ENCODE results near the gene SMURF1. TPM values are rescaled to one million over a fixed set of nuclear protein-coding genes. Genes with fewer than 3 reads are reported as not detected.

Gene SMURF1
- total and polyA plus RNA-seq, 2 experiments from 2014 or later = 12.4 to 21.7 TPM

DNA sequence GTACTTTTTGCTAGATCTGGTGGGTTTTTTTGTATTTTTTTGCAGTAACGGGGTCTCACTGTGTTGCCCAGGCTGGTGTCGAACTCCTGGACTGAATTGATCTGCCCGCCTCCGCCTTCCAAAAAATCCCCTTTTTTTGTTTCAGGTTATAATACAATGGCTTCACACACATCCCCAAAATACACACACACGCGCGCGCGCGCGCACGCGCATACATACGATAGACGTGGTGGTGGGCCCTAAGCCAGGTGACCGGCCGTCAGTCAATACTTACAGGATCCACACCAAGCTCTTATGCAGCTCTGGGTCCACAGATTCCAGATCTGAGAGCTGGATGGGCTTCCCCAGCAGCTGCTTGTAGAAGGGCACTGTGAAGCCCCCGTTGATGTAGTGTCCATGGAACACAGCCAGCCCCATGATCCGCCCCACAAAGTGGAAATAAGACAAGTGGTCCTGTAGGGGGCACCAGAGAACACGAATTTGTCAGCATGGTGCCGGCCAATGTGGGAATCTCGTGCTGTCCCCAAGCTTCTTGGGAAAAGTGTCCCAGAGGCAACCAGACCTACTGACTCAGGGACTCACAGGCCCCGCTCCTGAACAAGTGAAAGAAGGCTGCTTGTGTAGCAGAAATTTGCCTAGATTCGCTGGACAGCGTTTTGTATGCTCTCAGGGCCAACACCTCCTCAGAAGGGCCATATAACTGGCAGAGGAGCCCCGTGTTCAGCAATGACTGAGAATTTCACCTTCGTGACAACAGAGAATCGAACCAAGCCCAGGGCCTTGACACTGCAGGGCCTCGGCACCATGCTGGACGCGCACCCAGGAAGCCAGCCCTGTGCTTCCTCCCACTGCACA, 103.6 kb downstream of the SMURF1 start:
- H3K27ac ChIP-seq = peak overlapping the region; percentile 80
- H4K20me1 ChIP-seq (ENCODE audit: insufficient read depth, poor library complexity, severe bottlenecking) = no peaks in the 10 kb centered on the region
- WGBS (ENCODE audit: low lambda C conversion rate, missing lambda C conversion rate) = 80% methylated on average over 31 of the region's 31 CpGs
- peak; percentile 94 for DNase-seq (ENCODE audit: low spot score)
- no peak overlapping the region for H3K4me2 ChIP-seq
- H3K9me2 ChIP-seq (replicated peaks; ENCODE audit: insufficient read depth) = no peaks in the 10 kb centered on the region
- TF ChIP-seq, protein P1, sequence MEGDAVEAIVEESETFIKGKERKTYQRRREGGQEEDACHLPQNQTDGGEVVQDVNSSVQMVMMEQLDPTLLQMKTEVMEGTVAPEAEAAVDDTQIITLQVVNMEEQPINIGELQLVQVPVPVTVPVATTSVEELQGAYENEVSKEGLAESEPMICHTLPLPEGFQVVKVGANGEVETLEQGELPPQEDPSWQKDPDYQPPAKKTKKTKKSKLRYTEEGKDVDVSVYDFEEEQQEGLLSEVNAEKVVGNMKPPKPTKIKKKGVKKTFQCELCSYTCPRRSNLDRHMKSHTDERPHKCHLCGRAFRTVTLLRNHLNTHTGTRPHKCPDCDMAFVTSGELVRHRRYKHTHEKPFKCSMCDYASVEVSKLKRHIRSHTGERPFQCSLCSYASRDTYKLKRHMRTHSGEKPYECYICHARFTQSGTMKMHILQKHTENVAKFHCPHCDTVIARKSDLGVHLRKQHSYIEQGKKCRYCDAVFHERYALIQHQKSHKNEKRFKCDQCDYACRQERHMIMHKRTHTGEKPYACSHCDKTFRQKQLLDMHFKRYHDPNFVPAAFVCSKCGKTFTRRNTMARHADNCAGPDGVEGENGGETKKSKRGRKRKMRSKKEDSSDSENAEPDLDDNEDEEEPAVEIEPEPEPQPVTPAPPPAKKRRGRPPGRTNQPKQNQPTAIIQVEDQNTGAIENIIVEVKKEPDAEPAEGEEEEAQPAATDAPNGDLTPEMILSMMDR (IDR thresholded peaks at IDR 0.05; ENCODE audit: poor library complexity) = peak; percentile 77
- no peak for TF ChIP-seq EZH2 (IDR thresholded peaks at IDR 0.05; ENCODE audit: borderline replicate concordance)
- no peak overlapping the region for H3K4me3 ChIP-seq
- H3K9me3 ChIP-seq (ENCODE audit: low read depth) = no peaks in the 10 kb centered on the region
- peaks cover 2% of the 10 kb centered on the region for H3K79me2 ChIP-seq
- H3K36me3 ChIP-seq (replicated peaks; ENCODE audit: insufficient read depth, low read depth) = no peaks in the 10 kb centered on the region
- peaks cover 3% of the 10 kb centered on the region for H3K4me1 ChIP-seq (ENCODE audit: insufficient read depth)
- H2AFZ ChIP-seq = no peak overlapping the region
- no peaks in the 10 kb centered on the region for H3K27me3 ChIP-seq

DNA sequence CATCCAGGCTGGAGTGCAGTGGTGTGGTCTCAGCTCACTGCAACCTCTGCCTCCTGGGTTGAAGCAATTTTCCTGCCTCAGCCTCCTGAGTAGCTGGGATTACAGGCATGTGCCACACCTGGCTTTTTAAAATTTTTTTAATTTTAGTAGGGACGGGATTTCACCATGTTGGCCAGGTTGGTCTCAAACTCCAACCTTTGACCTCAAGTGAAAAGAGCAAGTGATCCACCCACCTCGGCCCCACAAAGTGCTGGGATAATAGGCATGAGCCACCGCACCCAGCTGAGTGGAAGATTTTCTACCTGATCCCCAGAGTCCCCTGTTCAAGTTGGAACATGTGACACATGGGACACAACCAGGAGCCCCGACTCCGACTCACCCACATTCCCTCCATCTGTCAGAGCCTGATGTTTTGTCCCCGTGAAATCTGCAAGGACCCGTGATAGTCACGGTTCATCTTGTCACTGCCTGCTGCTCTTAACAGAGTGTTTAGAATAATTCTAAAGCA, 104.5 kb downstream of the SMURF1 start:
- no peaks in the 10 kb centered on the region for H3K36me3 ChIP-seq (replicated peaks; ENCODE audit: insufficient read depth, low read depth)
- no peak overlapping the region for H3K4me2 ChIP-seq
- H3K79me2 ChIP-seq = peaks cover 2% of the 10 kb centered on the region
- no peaks in the 10 kb centered on the region for H3K9me2 ChIP-seq (replicated peaks; ENCODE audit: insufficient read depth)
- TF ChIP-seq, protein P1 (IDR thresholded peaks at IDR 0.05; ENCODE audit: poor library complexity) = no peak
- TF ChIP-seq EZH2 (IDR thresholded peaks at IDR 0.05; ENCODE audit: borderline replicate concordance) (no peak), EZH2phosphoT487 (IDR thresholded peaks at IDR 0.05; ENCODE audit: low read depth, severe bottlenecking, unreplicated experiment) (no peak)
- no peaks in the 10 kb centered on the region for H3K9me3 ChIP-seq (ENCODE audit: low read depth)
- 87% methylated on average over 8 of the region's 8 CpGs for WGBS (ENCODE audit: low lambda C conversion rate, missing lambda C conversion rate)
- H2AFZ ChIP-seq = no peak overlapping the region
- H4K20me1 ChIP-seq (ENCODE audit: insufficient read depth, poor library complexity, severe bottlenecking) = no peaks in the 10 kb centered on the region
- H3K27ac ChIP-seq = no peak overlapping the region
- H3K4me1 ChIP-seq (ENCODE audit: insufficient read depth) = peaks cover 3% of the 10 kb centered on the region
- no peaks in the 10 kb centered on the region for H3K27me3 ChIP-seq
- H3K4me3 ChIP-seq = no peak overlapping the region
- DNase-seq (ENCODE audit: low spot score) = no peak

DNA sequence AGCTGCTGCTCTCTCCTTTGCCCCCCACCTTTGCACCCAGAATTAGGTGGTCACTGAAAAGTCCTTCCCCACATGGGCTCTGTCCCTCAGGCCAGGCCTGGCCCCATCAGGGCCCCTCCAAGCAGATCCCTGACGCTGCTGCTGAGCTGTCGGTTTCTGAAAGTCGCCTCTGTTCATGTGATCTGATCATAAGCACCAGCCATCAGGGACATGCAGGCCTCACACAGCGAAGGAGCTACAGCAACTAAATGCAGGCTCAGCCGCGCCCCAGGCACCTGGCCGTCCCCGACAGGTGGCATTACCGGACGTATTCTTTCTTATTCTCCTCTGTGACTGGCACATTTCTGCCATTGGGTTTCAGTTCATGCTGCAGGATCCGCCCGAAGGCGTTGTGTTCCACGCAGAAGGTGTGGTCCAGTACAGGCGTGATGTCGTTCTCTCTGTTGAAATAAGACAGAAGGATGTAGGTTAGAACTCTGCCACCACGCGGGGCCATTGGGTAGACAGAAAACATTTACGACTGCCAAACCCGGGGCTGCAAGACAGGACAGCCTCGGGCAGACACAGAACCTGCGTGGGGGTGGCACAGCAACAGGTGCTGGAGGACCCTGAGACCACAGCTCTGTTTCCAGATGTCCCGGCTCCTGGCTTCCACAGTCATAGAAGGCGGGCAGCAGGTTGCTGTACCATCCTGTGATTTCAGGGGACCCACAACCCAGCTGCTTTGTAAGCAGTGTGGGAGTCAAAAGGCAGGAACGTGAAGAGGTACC, 105.6 kb downstream of the SMURF1 start:
- Histone ChIP-seq H3K9me2 (replicated peaks; ENCODE audit: insufficient read depth) (no peaks in the 10 kb centered on the region), H4K20me1 (ENCODE audit: insufficient read depth, poor library complexity, severe bottlenecking) (no peaks in the 10 kb centered on the region), H2AFZ (no peak overlapping the region), H3K79me2 (peaks cover 2% of the 10 kb centered on the region), H3K4me1 (ENCODE audit: insufficient read depth) (peaks cover 3% of the 10 kb centered on the region), H3K4me3 (no peak overlapping the region), H3K4me2 (no peak overlapping the region), H3K9me3 (ENCODE audit: low read depth) (no peaks in the 10 kb centered on the region), H3K27ac (no peak overlapping the region), H3K36me3 (replicated peaks; ENCODE audit: insufficient read depth, low read depth) (no peaks in the 10 kb centered on the region), H3K27me3 (no peaks in the 10 kb centered on the region)
- no peak for DNase-seq (ENCODE audit: low spot score)
- WGBS (ENCODE audit: low lambda C conversion rate, missing lambda C conversion rate) = 97% methylated on average over 25 of the region's 25 CpGs
- TF ChIP-seq, protein P1 (IDR thresholded peaks at IDR 0.05; ENCODE audit: poor library complexity) = no peak
- no peak for TF ChIP-seq EZH2 (IDR thresholded peaks at IDR 0.05; ENCODE audit: borderline replicate concordance)
- no peak for TF ChIP-seq EZH2phosphoT487 (IDR thresholded peaks at IDR 0.05; ENCODE audit: low read depth, severe bottlenecking, unreplicated experiment)

Measured in hepatocyte (in vitro differentiated cells).